Stomach (tissue), 9 donors: ENCODE measurements around the gene EPHA6. TPM values are rescaled to one million over a fixed set of nuclear protein-coding genes. Genes with fewer than 3 reads are reported as not detected.

Source experiments
- DNase-seq, 2 donors: peaks; one replicate each; pipeline versions ENCODE4 v3.0.0 to v3.0.0-alpha.2; 2013 to 2019
- H3K27ac ChIP-seq, 5 donors: fragments of 200-600 bp in 4 of 5; sonication (generic) in 4 of 5; one replicate each; pipeline ENCODE4 v1.5.1; 2013 to 2019; ENCODE audit warnings: mild to moderate bottlenecking in 1 of 5, moderate library complexity in 1 of 5
- H3K27me3 ChIP-seq, 3 donors: fragments of 200-600 bp; sonication (generic); one replicate each; pipeline ENCODE4 v1.5.1; 2017 to 2019; ENCODE audit warnings: mixed run types in 1 of 3
- H3K36me3 ChIP-seq, 4 donors: fragments of 200-600 bp; sonication (generic); 1 replicate in 3 of 4; 2 replicates in 1 of 4; pipeline ENCODE4 v1.5.1; 2016 to 2019
- H3K4me1 ChIP-seq, 4 donors: fragments of 200-600 bp; sonication (generic); one replicate each; pipeline ENCODE4 v1.5.1; 2016 to 2019
- H3K4me3 ChIP-seq, 4 donors: fragments of 200-600 bp; sonication (generic) in 3 of 4; one replicate each; pipeline ENCODE4 v1.5.1; 2016 to 2019; ENCODE audit warnings: mild to moderate bottlenecking in 1 of 4
- H3K9me3 ChIP-seq, 4 donors: fragments of 200-600 bp; sonication (generic); one replicate each; pipeline ENCODE4 v1.5.1; 2016 to 2019
- CTCF ChIP-seq, 7 experiments: fragments of 450-650 bp in 4 of 7; fragments of 200-600 bp in 3 of 7; sonication (generic) in 3 of 7; IDR thresholded peaks; one replicate each; pipeline ENCODE4 v1.5.1; 2016 to 2019; ENCODE audit warnings: antibody characterized with exemption in 7 of 7, control low read depth in 2 of 7, mild to moderate bottlenecking in 1 of 7
- EP300 ChIP-seq: sonication (generic); formaldehyde crosslinking; IDR thresholded peaks from one replicate; pipeline ENCODE4 v1.6.1; 2017; ENCODE audit warnings: antibody characterized with exemption
- POLR2A ChIP-seq, 4 donors: fragments of 450-650 bp; IDR thresholded peaks; one replicate each; pipeline ENCODE4 v1.6.1; 2016; ENCODE audit warnings: antibody characterized with exemption in 4 of 4, control low read depth in 2 of 4, mild to moderate bottlenecking in 1 of 4, moderate library complexity in 1 of 4
- POLR2AphosphoS5 ChIP-seq, 3 donors: sonication (generic); formaldehyde crosslinking; IDR thresholded peaks; one replicate each; pipeline ENCODE4 v1.6.1; 2016; ENCODE audit warnings: antibody characterized with exemption in 3 of 3
- WGBS, 5 donors: extraction: QIAGEN DNeasy Blood & Tissue Kit in 3 of 5; methylation state at CpG; one replicate each; pipeline versions ENCODE4 v1.1.5 to v1.1.7; 2013 to 2018; 5-methylcytosine and 5-hydroxymethylcytosine counted together
- intact Hi-C: fragments of 100-400 bp; cut with DNase I; formaldehyde crosslinking; loops from one replicate; pipeline ENCODE4 v1.15.1; 2023; ENCODE audit warnings: low total_unique reads
- polyA plus RNA-seq, 3 donors: library from polyadenylated mRNA; stranded (reverse); fragments of 200-250 nt; gene quantifications; one replicate each; pipeline ENCODE4 v1.2.3, GENCODE V29; 2013
- total RNA-seq, 5 donors: library from RNA; depleted of rRNA; stranded (reverse); fragments of >200 nt; gene quantifications; one replicate each; pipeline versions ENCODE4 v1.1.0 to v1.2.3, GENCODE V29; 2014 to 2016
- donor health status: healthy with polysubstance abuse.
- donor health status: Bipolar disorder and iron deficiency.
- donor health status: healthy.

The EPHA6 gene
- total and polyA plus RNA-seq, 8 donors = 0.18 to 179 (median 14.7) TPM; not detected in 4

- Histone ChIP-seq H3K9me3 (no peaks in the 10 kb centered on the region), H3K36me3 (no peaks in the 10 kb centered on the region), H3K27me3 (no peaks in the 10 kb centered on the region), H3K4me3 (no peak overlapping the region), H3K27ac (no peak overlapping the region), H3K4me1 (no peaks in the 10 kb centered on the region)
- intact Hi-C loops = no loop called here
- 77 to 90% (median 83%) methylated on average over 4 of the region's 4 CpGs for WGBS, 5 donors
- no peak for DNase-seq
- TF ChIP-seq POLR2A (IDR thresholded peaks at IDR 0.05) = no peak
- no peak for TF ChIP-seq POLR2AphosphoS5 (IDR thresholded peaks at IDR 0.05)
- no peak for TF ChIP-seq CTCF (IDR thresholded peaks at IDR 0.05)
- no peak for TF ChIP-seq EP300
Observed at GRCh38 chr3:97106652-97106989, 292.2 kb downstream of the EPHA6 start.

DNA sequence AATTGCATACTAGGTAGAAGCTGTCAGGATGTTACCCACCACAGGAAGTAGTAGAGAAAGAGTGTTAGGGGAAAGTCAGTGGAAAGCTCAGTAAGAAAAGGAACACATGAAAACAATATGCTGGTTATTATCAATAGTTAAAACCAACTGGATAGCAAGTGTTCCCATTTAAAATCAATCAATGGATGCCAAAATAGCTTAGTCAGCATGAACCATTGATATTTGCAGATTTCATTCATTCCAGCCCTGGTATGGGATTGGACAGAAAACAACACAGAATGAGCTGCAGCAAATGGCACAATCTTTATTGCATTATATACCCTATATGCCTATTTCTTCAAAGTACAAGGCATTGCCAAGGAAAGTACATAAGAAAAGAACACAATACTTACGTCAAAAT, 293.7 kb downstream of the EPHA6 start:
- 73 to 87% (median 78%) methylated on average over 1 of the region's 1 CpG for WGBS, 5 donors
- no peak for DNase-seq
- Histone ChIP-seq H3K36me3 (no peaks in the 10 kb centered on the region), H3K27me3 (no peaks in the 10 kb centered on the region), H3K9me3 (no peaks in the 10 kb centered on the region), H3K27ac (no peak overlapping the region), H3K4me1 (no peaks in the 10 kb centered on the region), H3K4me3 (no peak overlapping the region)
- intact Hi-C loops = no loop called here
- TF ChIP-seq CTCF (IDR thresholded peaks at IDR 0.05) (no peak), POLR2AphosphoS5 (IDR thresholded peaks at IDR 0.05) (no peak), POLR2A (IDR thresholded peaks at IDR 0.05) (no peak), EP300 (no peak)

GRCh38 chr3:97111244-97111643, 296.9 kb downstream of the EPHA6 start:
- Histone ChIP-seq H3K4me3 (no peak overlapping the region), H3K27ac (no peak overlapping the region), H3K36me3 (no peaks in the 10 kb centered on the region), H3K27me3 (no peaks in the 10 kb centered on the region), H3K9me3 (no peaks in the 10 kb centered on the region), H3K4me1 (no peaks in the 10 kb centered on the region)
- intact Hi-C loops = no loop called here
- WGBS, 5 donors = 84 to 98% (median 89%) methylated on average over 1 of the region's 1 CpG
- no peak for DNase-seq
- no peak for TF ChIP-seq EP300
- no peak for TF ChIP-seq POLR2A (IDR thresholded peaks at IDR 0.05)
- TF ChIP-seq CTCF (IDR thresholded peaks at IDR 0.05) = no peak
- TF ChIP-seq POLR2AphosphoS5 (IDR thresholded peaks at IDR 0.05) = no peak

DNA sequence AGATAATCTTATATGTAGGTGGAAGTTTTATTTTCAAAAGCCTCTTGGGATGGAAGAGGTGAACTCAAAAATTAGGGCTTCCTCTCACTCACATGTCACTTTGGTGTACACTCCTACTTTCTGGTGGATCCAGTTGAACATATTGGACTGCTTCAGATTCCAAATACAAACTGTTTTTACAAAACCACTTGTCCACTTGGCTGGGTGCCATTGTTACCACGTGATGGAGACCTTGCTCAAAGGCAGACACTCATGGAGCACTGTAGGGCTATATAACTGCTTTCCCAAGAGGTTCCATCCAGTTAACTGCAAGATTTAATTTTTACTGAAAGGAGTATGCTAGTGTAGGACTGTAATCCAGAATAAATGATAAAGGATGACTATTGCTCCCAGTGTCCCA, 307.0 kb downstream of the EPHA6 start:
- Histone ChIP-seq H3K4me1 (no peaks in the 10 kb centered on the region), H3K4me3 (no peak overlapping the region), H3K27ac (no peak overlapping the region), H3K27me3 (no peaks in the 10 kb centered on the region), H3K9me3 (no peaks in the 10 kb centered on the region), H3K36me3 (no peaks in the 10 kb centered on the region)
- 21 to 28% (median 26%) methylated on average over 1 of the region's 1 CpG for WGBS, 5 donors
- TF ChIP-seq POLR2AphosphoS5 (IDR thresholded peaks at IDR 0.05) (no peak), POLR2A (IDR thresholded peaks at IDR 0.05) (no peak), CTCF (IDR thresholded peaks at IDR 0.05) (no peak), EP300 (no peak)
- no peak for DNase-seq
- intact Hi-C loops = no loop called here
